CD4-positive, alpha-beta T cell treated with Interleukin-21 for 1 hour (primary cell): ENCODE measurements around the gene CCDC71L.

Experiments used
- DNase-seq: peaks from one replicate; pipeline ENCODE4 v3.0.0-alpha.2; 2020

Gene CCDC71L

DNA sequence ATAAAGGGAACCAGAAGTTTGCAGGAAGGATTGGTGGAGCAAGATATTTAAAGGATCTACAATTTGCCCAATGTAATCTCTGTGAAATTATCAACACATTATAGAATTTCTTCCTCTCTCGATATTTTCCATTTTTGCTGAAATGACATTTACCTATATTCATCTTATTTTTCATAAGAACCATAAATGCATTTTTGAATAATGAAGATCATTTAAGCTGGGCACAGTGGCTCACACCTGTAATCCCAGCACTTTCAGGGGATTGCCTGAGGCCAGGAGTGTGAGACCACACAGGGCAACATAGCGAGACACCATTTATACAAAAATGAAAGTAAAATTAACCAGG is 37.7 kb downstream of the CCDC71L start:
- DNase-seq: no peak

DNA sequence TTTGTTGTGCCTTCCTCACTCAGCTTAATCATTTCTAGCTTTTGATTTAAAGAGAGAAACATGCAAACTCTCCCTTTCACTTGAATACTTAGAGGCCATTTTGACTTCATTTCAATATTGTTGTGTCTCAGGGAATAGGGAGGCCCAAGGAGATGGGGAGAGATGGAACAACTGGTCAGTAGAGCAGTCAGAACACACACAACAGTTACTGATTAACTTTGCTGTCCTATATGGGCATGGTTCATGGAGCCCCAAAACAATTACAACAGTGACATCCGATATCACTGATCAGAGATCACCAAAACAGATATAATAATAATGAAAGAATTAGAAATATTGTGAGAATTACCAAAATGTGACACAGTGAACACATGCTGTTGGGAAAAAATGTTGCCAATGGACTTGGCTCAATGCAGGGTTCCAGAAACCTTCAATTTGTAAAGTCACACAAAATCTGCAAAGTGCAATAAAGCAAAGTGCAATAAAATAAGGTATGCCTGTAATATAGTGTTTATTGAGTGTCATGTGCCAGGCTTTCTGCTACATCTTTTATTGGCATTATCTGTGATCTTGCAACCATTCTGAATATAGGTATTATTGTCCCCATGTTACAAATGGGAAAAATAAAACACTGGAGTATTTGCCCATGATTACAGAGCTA is 38.2 kb downstream of the CCDC71L start:
- DNase-seq: no peak

DNA sequence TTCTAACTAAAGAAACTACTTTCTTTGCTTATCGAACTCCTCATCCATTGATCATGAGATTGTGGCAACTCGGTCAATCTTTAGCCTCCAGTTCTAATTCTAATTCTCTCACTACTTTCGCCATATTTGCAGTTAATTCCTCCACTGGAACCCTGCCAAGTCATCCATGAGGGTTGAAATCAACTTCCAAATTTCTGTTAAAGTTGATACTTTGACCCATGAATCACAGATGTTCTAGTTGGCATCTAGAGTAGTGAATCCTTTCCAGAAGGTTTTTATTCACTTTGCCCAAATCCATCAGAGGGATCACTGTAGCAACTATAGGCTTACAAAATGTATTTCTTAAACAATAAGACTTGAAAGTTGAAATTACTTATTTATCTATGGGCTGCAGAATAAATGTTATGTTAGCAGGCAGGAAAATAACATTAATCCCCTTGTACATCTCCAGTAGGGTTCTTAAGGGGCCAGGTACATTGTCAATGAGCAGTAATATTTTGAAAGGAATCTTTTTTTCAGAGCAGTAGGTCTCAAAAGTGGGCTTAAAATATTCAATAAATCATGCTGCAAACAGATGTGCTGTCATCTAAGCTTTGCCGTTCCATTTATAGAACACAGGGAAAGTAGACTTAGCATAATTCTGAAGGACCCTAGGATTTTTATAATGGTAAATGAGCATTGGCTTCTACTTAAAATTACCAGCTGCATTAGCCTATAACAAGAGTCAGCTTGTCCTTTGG is 39.4 kb downstream of the CCDC71L start:
- DNase-seq: no peak

DNA sequence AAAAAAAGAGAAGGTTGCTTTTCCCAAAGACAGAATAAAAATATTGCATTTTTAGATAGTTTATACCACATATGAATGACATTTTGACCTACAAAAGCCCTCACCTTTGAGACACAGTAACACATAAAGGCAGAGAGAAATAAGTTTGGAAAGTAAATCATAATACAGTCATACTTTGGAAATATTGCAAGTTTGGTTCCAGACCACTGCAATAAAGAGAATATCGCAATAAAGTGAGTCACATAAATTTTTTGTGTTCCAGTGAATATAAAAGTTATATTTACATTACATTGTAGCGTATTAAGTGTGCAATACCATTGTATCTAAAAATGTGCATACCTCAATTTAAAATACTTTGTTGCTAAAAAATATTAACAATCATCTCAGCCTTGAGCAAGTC is 40.3 kb downstream of the CCDC71L start:
- no peak for DNase-seq

DNA sequence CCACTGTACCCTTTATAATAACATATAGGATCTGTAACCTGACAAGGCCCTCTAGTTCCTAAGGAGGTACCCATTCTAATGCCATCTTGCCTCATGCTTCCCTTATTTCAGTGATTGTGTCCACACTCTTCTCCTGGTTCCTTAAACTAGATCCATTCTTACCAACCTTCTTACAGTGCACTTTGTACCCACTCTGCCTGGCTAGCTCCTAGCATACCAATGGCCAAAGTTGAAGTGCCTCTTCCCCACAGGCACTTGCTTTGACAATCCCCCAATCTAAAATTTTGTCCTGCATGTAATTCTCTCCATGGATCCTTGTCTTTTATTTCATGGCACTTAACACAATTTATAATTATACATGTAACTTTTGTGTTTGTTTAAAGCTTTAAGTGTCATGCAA is 40.9 kb downstream of the CCDC71L start:
- DNase-seq: no peak

DNA sequence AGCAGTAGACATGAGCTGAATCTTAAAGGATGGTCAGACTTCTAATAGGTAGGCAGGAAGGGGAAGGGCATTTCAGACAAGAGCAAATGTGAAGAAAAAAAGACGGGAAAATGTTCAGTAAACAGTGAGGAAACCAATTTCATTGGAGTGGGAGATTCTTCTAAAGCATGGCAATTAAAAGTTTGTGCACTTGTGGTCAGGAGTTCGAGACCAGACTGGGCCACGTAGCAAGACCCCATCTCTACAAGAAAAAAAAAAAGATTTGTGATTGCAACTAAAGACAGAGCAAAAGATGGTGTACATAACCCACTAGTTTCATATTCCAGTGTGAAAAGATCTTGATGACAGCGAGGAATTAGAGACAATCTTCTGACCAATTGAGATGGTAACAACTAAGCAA is 41.7 kb downstream of the CCDC71L start:
- no peak for DNase-seq

DNA sequence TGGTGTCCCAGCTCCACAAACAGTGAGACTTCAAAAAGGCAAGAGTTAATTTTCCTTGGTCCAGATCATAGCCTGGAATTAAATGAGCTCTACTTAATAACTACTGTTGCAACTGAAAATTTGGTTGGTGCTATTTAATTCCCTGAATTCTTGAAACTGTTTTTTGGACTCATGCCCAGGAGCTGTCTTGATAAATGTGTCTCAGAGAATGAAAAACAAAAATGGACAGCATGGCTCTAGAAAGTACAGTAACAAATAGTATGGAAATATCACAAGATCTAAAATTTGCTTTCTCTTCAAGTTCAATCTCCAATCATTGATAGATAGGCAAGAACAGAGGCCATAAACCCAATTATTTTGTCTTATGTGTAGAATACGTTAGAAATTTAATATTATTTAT is 42.5 kb downstream of the CCDC71L start:
- DNase-seq: no peak

DNA sequence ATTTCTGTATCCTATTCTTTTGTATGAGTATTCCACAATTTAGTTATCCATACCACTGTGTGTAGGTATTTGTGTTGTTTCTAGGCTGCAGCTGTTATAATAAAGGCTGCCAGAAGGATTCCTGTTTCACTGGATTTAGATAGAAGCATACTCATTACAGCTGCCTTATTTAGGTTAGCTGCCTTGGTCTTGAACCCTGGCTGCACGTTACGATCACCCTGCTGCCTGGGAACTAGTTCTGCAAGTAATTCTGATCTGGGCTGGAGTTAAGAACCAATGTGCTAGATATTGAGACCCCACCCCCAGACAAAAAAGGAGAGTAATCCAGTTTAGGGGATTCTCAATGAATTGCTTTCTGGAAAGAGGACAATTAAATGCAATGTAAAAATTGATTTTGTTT is 43.1 kb downstream of the CCDC71L start:
- no peak for DNase-seq

DNA sequence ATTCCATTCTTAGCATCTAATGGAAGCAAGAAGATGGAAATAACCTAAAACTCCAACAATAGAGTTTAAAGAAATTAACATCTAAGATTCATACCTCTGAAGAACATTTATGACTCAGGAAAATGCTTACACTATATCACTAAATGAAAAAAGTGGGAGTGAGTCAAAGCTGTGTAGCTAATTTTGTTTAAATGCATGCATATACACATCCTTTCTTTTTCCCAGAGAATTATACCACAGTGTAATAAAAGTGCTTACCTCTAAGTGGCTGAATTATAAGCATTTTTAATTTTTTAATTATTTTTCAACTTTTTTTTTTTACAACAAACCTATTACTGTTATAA is 44.3 kb downstream of the CCDC71L start:
- no peak for DNase-seq

DNA sequence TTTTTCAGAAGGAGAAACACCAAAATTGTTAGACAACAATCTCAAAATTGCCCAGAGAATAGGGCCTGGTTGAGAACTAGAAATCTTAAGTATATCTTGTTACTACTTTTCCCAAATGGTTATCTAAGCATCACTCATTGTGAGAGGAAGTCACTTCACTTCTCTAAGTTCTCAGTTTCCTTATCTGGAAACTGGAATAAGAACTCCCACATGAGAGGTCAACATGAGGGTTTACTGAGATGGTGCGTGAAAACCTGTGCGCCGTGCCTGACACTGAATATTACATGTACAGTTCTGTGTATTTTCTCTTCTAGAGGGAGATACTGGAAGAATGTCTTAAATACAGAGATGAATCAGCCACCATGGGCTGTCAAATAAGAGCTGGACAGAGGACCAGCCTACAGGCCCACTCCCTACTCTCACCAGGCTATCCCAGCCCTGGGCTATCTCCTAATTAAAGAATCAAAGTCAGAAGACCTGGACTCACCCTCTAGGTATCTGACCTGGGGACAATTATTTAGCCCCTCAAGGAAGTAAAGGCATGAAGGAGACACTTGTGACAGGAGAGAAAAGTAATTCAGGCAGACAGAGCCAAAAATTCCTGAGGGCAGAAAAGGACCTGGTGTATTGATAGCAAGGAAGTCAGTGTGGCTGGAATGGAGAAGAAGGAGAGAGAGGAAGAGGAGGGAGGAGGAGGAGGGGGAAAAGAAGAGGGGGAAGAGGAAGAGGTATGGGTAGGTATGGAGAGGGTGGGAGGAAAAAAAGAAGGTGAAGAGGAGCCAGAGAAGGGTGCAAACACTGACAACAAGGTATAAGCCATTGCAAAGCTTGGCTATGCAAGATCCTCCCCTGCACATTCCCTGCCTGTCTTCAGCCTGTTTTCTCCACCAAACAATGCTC is 44.9 kb downstream of the CCDC71L start:
- DNase-seq: no peak

DNA sequence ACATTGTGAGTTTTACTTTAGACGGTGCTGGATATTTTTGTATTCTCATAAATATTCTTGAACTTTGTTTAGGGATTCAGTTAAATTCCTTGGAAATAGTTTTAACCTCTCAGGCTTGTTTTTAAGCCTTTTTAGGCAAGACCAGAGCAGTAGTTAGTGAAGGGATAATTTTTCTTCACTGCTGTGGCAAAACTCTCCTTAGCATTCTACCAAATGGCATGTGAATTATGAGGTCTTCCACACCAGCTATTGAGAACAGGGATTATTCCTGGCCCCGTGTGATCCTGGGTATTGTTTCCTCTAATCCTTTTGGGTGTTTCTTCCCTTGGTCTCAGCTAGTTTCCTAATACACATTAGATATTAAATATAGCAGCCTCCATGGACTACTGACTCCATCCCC is 46.2 kb downstream of the CCDC71L start:
- no peak for DNase-seq

DNA sequence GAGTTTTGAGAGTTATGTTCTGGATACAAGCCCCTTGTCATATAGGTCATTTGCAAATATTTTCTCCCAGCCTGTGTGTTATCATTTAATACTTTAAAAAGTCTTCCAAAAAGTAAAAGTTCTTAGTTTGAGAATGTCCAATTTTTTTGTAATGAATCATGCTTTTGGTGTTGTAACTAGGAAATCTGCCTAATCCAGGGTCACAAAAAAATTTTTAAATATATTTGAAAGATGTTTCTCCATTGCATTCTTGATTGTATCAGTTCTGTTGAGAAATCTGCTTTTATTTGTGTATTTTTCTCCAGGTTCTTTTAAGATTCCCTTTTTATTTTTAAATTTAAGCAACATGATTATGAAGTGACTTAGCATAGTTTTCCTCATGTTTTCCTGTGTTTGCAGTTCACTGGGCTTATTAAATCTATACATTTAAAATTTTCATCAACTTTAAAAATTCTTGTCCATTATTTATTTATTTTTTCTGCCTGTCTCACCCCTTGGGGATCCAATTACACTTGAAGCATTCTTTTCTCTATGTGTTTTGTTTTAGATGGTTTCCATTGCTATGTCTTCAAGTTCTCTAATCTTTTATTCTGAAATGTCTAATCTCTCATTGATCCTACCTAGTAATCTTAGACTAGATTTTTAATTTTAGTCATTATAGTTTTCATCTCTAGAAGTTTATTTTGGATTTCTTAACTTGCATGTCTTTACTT is 47.0 kb downstream of the CCDC71L start:
- no peak for DNase-seq

DNA sequence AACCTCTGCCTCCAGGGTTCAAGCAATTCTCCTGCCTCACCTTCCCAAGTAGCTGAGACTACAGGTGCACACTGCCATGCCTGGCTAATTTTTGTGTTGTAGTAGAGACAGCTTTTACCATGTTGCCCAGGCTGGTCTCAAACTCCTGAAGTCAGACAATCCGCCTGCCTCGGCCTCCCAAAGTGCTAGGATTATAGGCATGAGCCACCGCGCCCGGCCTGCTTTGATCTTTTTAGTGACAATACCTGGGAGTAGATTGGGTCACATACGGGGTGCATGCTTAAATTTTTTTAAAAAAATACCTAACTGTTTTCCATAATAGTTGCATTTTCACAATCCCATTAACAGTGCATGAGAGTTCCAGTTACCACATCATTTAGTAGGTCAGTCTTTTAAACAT is 47.7 kb downstream of the CCDC71L start:
- no peak for DNase-seq

DNA sequence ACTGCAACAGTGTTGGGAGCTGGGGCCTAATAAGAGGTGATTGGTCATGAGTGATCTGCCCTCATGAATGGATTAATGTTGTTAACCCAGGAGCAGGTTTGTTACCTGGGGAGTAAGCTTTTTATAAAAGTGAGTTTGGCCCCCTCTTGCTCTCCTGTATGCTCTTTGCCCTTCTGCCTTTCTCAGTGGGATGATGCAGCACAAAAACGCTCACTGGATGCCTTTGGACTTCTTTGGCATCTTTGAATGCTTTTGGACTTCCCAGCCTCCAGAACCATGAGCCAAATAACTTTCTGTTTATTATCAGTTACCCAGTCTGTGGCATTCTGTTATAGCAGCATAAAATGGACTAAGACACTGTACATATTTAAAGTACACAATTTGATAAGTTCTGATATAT is 48.5 kb downstream of the CCDC71L start:
- no peak for DNase-seq

DNA sequence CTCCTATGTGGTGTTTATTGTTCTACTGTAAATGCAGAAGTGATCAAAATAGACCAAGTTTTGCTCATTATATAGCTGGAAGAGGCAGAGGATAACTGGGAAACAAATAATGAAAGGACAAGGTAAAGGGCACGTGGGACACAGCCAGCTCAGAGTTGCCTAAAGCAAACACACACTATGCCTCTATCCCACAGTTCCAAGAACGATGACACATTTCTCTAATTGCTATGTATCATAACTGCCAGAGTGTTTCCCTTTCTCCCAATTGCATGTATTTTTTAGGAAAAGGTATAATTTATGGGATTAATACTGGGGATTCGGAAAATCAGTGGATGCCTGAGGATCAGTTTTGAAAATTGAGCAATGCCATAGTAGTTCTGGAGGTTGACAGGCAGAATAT is 49.0 kb downstream of the CCDC71L start:
- no peak for DNase-seq

DNA sequence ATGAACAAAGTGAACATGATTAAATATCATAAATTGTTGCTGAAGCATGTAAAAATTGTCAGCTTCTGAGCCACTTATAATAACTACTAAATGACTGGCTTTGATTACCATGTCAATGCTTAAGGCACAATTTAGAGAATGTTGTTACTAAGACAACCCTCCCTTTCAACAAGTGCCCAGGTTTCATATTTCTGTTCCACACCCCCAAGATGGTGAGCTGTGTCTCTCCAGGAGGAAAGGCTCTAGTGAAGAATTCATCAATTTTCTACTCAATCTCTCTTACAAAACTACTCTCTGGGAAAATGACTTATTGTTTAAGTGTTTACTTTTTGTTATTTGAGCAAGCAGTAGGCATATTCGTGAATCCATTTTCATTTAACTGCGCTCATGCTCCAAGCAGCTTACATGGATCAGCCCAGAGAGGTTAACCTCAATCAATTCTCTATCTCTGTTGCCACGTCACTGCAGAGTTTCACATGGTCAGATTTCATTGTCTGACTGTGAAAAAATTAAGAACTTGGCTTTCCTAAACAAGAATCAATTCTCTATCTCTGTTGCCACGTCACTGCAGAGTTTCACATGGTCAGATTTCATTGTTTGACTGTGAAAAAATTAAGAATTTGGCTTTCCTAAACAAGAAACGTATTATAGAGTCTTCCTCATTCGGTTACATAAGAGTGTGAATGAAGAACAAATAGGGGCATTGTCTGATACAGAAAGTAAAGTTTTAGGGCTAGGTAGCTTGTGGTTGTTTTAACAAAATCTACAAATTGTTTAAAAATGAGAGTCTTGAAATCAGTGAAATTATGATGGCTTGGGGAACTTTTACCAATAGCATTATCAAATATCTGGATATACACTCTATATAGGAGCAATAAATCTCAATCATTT is 49.7 kb downstream of the CCDC71L start:
- no peak for DNase-seq

DNA sequence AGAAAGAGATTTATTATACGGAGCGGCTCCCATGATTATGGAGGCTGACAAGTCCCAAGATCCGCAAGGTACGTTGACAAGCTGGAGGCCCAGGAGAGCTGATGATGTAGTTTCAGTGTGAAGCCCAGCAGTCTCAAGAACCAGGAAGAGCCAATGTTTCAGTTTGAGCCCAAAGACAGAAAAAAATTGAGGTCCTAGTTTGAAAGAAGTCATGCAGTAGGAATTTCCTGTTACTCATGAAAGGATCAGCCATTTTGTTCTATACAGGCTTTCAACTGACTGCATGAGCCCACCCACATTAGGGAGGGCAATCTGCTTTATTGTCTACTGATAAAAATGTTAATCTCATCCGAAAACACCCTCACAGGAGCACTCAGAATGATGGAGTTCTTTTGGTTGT is 51.5 kb downstream of the CCDC71L start:
- DNase-seq: no peak

DNA sequence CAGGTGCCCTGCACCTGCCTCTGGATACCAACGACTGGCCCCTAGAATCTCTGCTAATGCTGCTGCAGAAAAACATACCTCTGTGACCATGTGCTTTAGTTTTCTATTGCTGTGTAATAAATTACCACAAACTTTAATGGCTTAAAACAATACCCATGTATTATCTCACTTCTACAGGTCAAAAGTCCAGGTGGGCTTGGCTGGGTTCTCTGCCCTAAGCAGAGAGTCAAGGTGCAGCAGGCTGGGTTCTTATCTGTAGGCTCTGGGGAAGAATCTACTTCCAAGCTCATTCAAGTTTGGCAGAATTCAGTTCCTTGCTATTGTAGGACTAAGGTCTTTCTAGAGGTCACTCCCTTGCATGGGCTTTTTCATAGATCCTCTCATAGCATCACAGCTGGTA is 52.3 kb downstream of the CCDC71L start:
- DNase-seq: no peak
